GM10266 (cell line): ENCODE measurements around the gene ALDH16A1.
A peak's percentile ranks its signal among the peaks of the same experiment; 100 is the strongest.

Experiments
- DNase-seq: peaks from one replicate; pipeline ENCODE4 v3.0.0; 2012; ENCODE audit errors: extremely low spot score
- TF ChIP-seq, protein P1 (sequence below): IDR thresholded peaks from 2 replicates; pipeline ENCODE4 v1.5.1; 2012; ENCODE audit warnings: mild to moderate bottlenecking, low read depth; ENCODE audit not compliant: control insufficient read depth, insufficient read depth; ENCODE audit errors: missing control alignments

Gene ALDH16A1

DNA sequence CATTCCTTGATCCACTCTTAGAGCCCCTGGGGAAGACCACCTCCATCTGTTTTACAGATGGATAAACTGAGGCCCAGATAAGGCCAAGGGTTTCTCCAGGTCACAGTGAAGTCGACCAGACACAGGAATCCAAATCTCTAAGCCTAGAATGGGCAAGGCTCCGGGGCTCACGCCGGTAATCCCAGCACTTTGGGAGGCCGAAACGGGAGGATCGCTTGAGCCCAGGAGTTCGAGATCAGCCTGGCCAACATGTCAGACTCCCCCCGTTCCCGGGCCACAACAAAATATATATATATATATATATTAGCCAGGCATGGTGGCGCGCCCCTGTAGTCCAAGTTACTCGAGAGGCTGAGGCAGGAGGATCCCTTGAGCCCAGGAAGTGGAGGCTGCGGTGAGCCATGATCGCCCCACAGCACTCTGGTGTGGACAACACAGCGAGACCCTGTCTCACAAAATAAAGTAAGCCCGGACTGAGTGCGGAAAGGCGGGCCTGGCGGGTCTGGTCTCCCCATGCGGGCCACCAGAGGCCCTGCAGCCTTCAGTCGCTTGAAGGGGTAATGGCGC, 33.8 kb downstream of the ALDH16A1 start:
- DNase-seq, result no peak
- TF ChIP-seq, protein P1, sequence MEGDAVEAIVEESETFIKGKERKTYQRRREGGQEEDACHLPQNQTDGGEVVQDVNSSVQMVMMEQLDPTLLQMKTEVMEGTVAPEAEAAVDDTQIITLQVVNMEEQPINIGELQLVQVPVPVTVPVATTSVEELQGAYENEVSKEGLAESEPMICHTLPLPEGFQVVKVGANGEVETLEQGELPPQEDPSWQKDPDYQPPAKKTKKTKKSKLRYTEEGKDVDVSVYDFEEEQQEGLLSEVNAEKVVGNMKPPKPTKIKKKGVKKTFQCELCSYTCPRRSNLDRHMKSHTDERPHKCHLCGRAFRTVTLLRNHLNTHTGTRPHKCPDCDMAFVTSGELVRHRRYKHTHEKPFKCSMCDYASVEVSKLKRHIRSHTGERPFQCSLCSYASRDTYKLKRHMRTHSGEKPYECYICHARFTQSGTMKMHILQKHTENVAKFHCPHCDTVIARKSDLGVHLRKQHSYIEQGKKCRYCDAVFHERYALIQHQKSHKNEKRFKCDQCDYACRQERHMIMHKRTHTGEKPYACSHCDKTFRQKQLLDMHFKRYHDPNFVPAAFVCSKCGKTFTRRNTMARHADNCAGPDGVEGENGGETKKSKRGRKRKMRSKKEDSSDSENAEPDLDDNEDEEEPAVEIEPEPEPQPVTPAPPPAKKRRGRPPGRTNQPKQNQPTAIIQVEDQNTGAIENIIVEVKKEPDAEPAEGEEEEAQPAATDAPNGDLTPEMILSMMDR, result no peak

DNA sequence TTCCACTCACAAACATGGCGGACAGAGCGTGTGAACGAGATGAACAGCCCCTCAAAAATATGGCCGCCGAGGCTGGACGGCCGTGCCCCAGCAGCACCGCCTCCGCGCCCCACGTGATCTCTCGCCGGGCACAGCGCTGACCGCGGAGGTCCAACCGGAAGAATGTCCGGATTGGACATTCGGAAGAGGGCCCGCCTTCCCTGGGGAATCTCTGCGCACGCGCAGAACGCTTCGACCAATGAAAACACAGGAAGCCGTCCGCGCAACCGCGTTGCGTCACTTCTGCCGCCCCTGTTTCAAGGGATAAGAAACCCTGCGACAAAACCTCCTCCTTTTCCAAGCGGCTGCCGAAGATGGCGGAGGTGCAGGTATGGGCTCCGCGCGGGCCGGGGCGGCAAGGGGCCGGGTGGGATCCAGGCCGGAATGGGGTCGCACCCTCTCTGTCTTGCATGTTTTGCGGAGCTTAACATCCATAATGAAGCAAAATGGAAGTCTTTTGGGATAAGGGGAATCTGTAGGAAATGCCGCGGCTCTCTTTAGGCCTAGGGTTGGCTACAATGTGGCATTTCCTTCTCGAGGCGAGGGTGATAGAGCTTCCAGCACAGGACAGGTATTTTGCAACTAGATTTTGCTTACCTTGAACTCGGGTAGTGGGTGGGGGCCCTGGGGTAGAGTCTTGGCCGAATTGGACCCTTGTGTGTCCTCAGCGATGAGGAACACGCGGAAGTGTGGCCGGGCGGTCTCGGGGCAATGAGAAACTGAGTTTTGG, 34.4 kb downstream of the ALDH16A1 start, which contains the start of gene RPL13A:
TSS of gene RPL13A (plus strand) at position 332 of the 769 bp plus-strand sequence. CDS start at position 354, 22 bp downstream.
- TF ChIP-seq, protein P1, result no peak

DNA sequence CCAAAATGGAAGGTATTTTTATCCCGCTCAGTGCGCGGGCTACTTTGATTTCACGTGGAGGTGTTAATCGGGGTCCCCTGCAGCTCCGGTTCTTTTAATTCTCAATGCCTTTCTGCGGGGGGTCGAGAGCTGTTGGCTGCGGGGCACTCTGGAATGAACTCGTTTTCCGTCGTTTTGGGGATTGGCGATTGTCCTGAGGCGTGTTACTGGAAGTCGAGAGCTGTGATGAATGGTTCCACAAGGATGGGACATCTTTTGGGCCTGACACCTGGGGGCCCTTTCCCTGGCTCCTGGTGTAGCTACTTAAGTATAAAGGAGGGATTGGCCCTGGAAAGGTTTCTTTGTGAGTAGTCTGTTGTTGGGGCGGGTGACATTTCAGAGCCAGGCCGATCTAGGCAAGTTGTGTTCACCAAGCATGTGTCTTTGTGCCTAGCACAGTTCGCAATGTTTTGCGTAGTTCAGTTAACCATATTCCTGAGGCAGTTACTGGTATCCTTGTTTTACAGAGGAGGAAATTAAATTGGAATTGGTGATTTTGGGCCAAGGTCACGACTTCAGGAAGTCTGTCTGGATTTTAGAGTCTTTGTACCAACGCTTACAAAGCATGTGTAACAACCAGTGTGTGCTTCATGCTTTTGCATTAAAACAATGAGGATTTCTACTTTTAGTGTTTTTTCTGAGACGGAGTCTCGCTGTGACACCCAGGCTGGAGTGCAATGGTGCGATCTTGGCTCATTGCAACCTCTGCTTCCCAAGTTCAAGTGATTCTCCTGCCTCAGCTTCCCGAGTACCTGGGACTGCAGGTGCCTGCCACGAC, 35.2 kb downstream of the ALDH16A1 start:
- TF ChIP-seq, protein P1, result no peak
- DNase-seq, result no peak

More for the DNA sequence above, 34.4 kb downstream of the ALDH16A1 start, which contains the start of gene RPL13A:
- peak; percentile 96 for DNase-seq

DNA sequence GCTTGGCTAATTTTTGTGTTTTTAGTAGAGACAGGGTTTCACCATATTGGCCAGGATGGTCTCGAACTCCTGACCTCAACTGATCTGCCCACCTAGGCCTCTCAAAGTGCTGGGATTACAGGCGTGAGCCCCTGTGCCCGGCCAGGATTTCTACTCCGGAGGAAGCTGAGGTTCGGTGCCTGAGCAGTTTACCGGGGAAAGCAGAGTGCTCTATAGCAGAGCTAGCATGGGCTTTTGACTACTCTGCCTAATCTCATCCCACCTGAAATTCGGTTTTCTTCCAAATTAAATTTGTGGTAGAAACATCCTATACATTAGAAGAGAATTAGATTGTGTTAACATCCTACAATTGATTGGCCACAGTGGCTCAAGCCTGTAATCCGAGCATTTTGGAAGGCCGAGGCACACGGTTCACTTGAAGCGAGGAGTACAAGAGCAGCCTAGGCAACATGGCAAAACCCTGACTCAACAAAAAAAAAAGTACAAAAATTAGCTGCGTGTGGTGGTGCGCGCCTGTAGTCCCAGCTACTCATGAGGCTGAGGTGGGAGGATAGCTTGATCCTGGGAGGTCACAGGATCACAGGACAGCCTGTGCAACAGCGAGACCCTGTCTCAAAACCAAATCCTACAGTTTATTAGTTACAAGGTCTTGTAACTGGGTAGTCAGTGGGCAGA, 36.0 kb downstream of the ALDH16A1 start:
- TF ChIP-seq, protein P1, result no peak
- no peak for DNase-seq

DNA sequence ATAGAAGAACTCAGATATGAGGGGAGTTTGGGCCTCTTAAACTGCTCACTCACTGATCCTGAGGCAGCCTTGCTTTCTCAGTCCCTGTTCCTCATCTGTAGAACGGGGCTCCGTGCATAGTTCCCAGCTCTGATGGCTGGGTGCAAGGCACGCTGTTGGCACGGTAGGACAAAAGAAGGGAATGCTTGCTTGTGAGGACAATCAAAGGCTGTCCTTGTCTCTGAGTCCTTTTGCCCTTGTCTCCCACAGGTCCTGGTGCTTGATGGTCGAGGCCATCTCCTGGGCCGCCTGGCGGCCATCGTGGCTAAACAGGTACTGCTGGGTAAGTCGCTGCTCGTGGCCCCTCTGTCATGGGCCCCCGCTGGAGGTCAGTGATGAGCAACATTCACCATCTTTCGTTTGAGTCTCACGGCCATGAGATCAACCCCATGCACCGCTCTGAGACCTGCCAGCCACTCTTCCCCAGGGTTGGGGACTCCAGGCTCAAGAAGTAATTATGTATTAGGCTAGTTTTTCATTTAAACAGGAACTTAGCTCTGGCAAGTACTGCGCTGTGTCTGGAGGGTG, 36.7 kb downstream of the ALDH16A1 start:
- TF ChIP-seq, protein P1, result peak; percentile 50
- no peak for DNase-seq

DNA sequence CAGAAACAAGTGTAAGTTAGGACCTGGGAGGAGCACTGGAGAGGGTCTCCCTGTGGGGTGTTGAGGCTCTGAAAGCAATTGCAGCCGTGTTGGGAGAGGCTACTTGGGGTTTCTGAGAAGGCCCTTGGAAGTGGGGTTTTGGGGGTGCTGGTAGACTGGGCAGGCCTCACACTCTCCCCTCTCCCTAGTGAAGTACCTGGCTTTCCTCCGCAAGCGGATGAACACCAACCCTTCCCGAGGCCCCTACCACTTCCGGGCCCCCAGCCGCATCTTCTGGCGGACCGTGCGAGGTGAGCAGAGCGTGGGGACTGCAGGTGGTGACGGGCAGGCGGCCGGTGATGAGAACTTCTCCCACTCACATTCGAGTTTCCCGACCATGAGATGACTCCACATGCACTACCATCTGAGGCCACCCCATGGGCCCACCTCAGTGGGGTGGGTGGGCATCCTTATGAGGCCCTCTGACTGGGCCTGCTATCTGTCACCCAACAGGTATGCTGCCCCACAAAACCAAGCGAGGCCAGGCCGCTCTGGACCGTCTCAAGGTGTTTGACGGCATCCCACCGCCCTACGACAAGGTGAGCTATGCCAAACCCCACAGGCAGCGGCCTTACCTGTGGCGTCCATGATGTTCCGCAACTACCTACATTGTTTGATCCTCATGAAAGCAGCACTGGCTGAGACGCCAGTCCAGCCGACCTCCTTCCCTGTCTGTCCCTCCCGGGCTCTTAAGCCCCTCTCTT, 37.4 kb downstream of the ALDH16A1 start:
- no peak for DNase-seq
- TF ChIP-seq, protein P1, result no peak
